Mesothelial cell of epicardium (in vitro differentiated cells): Measurements from ENCODE around the gene GOLGA8H. TPM values are rescaled to one million over a fixed set of nuclear protein-coding genes. Genes with fewer than 3 reads are reported as not detected.
"Not testable (repeated sequence)": the region's sequence is repeated elsewhere in the genome, so short reads cannot be mapped to it uniquely, and the experiment has no call there.

ENCODE experiments used
- DNase-seq, 2 experiments: peaks; one replicate each; pipeline ENCODE4 v3.0.0; 2021; ENCODE audit warnings: low spot score in 2 of 2; ENCODE audit not compliant: unreplicated experiment in 2 of 2
- H3K27ac Mint-ChIP-seq: 2 replicates; pipeline ENCODE4 v1.8.0; 2021; ENCODE audit warnings: mixed read lengths
- H3K27me3 Mint-ChIP-seq: 2 replicates; pipeline ENCODE4 v1.8.0; 2021; ENCODE audit warnings: low read depth, mixed read lengths
- H3K36me3 Mint-ChIP-seq: 2 replicates; pipeline ENCODE4 v1.8.0; 2021; ENCODE audit warnings: mixed read lengths
- H3K4me1 Mint-ChIP-seq: 2 replicates; pipeline ENCODE4 v1.8.0; 2021; ENCODE audit warnings: mixed read lengths
- H3K4me3 Mint-ChIP-seq: 2 replicates; pipeline ENCODE4 v1.8.0; 2021; ENCODE audit warnings: mild to moderate bottlenecking, moderate library complexity, mixed read lengths
- H3K9me3 Mint-ChIP-seq: 2 replicates; pipeline ENCODE4 v1.8.0; 2021; ENCODE audit warnings: mixed read lengths
- CTCF ChIP-seq: fragments of 200-600 bp; sonication (generic); IDR thresholded peaks from one replicate; pipeline ENCODE4 v1.5.0; 2021; ENCODE audit warnings: antibody characterized with exemption; ENCODE audit not compliant: unreplicated experiment
- total RNA-seq: library from RNA; stranded (reverse); gene quantifications from 3 replicates; pipeline ENCODE4 v1.2.1, GENCODE V29; 2021

The GOLGA8H gene
- total RNA-seq, result 0.29 to 0.51 TPM (median 0.47 TPM) in 3 replicates

GRCh38 chr15:30603796-30604195, at the start of gene GOLGA8H:
TSS of gene GOLGA8H (plus strand) at chr15:30604028. CDS start at chr15:30604126, 98 bp downstream.
- H3K4me1 Mint-ChIP-seq, DNase-seq, H3K36me3 Mint-ChIP-seq, H3K27ac Mint-ChIP-seq, H3K27me3 Mint-ChIP-seq, H3K9me3 Mint-ChIP-seq, H3K4me3 Mint-ChIP-seq: not testable (repeated sequence)

- not testable (repeated sequence) for H3K27me3 Mint-ChIP-seq, DNase-seq, H3K4me1 Mint-ChIP-seq, H3K9me3 Mint-ChIP-seq, H3K36me3 Mint-ChIP-seq, H3K4me3 Mint-ChIP-seq, H3K27ac Mint-ChIP-seq
- peak; percentile 48 for TF ChIP-seq CTCF
Measured at GRCh38 chr15:30566949-30567348, 36.9 kb upstream of the GOLGA8H start.

- not testable (repeated sequence) for H3K36me3 Mint-ChIP-seq, H3K27me3 Mint-ChIP-seq, H3K9me3 Mint-ChIP-seq, DNase-seq, H3K4me1 Mint-ChIP-seq, H3K27ac Mint-ChIP-seq, H3K4me3 Mint-ChIP-seq
Measured at GRCh38 chr15:30573012-30573491, 30.8 kb upstream of the GOLGA8H start.

- H3K4me1 Mint-ChIP-seq, H3K4me3 Mint-ChIP-seq, H3K27me3 Mint-ChIP-seq, H3K36me3 Mint-ChIP-seq, DNase-seq, H3K9me3 Mint-ChIP-seq, H3K27ac Mint-ChIP-seq: not testable (repeated sequence)
Measured at GRCh38 chr15:30579394-30579970, 24.3 kb upstream of the GOLGA8H start.

- DNase-seq, H3K27me3 Mint-ChIP-seq, H3K4me1 Mint-ChIP-seq, H3K4me3 Mint-ChIP-seq, H3K27ac Mint-ChIP-seq, H3K9me3 Mint-ChIP-seq, H3K36me3 Mint-ChIP-seq: not testable (repeated sequence)
Measured at GRCh38 chr15:30580716-30581115, 23.1 kb upstream of the GOLGA8H start.

- H3K4me3 Mint-ChIP-seq, result not testable (repeated sequence)
Measured at GRCh38 chr15:30598953-30599352, 4.9 kb upstream of the GOLGA8H start.

GRCh38 chr15:30612271-30612670, 8.4 kb downstream of the GOLGA8H start:
- DNase-seq, H3K27me3 Mint-ChIP-seq, H3K4me3 Mint-ChIP-seq, H3K27ac Mint-ChIP-seq, H3K36me3 Mint-ChIP-seq, H3K4me1 Mint-ChIP-seq, H3K9me3 Mint-ChIP-seq: not testable (repeated sequence)

More at GRCh38 chr15:30598953-30599352, 4.9 kb upstream of the GOLGA8H start:
- H3K27ac Mint-ChIP-seq, H3K27me3 Mint-ChIP-seq, H3K36me3 Mint-ChIP-seq, H3K9me3 Mint-ChIP-seq, DNase-seq, H3K4me1 Mint-ChIP-seq: not testable (repeated sequence)

- not testable (repeated sequence) for DNase-seq, H3K4me3 Mint-ChIP-seq, H3K9me3 Mint-ChIP-seq, H3K27me3 Mint-ChIP-seq, H3K4me1 Mint-ChIP-seq, H3K36me3 Mint-ChIP-seq, H3K27ac Mint-ChIP-seq
Measured at GRCh38 chr15:30621342-30621741, 17.5 kb downstream of the GOLGA8H start.

GRCh38 chr15:30625436-30626193, 21.8 kb downstream of the GOLGA8H start, which contains the start of gene ARHGAP11B:
TSS of gene ARHGAP11B (plus strand) at chr15:30626128.
- peak within 1 kb of the TSS; percentile 93 for H3K4me3 Mint-ChIP-seq
- peak within 1 kb of the TSS; percentile 99 for H3K27ac Mint-ChIP-seq
- peaks cover 23% of the 10 kb centered on the region for H3K4me1 Mint-ChIP-seq
- not testable (repeated sequence) for H3K27me3 Mint-ChIP-seq, H3K36me3 Mint-ChIP-seq, H3K9me3 Mint-ChIP-seq
- peak; percentile 76 to 91 for DNase-seq

GRCh38 chr15:30626194-30626565, 22.4 kb downstream of the GOLGA8H start:
- peak in 1 of 2 experiments; percentile 43 for DNase-seq

GRCh38 chr15:30626632-30627031, 22.8 kb downstream of the GOLGA8H start:
- Mint-ChIP-seq H3K4me3 (peak overlapping the region; percentile 93), H3K27ac (peak overlapping the region; percentile 99), H3K4me1 (peaks cover 23% of the 10 kb centered on the region)
- DNase-seq, H3K36me3 Mint-ChIP-seq, H3K9me3 Mint-ChIP-seq, H3K27me3 Mint-ChIP-seq: not testable (repeated sequence)

More at GRCh38 chr15:30626194-30626565, 22.4 kb downstream of the GOLGA8H start:
- H3K27me3 Mint-ChIP-seq, H3K36me3 Mint-ChIP-seq, H3K9me3 Mint-ChIP-seq: not testable (repeated sequence)
- Mint-ChIP-seq H3K4me3 (peak overlapping the region; percentile 93), H3K27ac (peak overlapping the region; percentile 99), H3K4me1 (peaks cover 23% of the 10 kb centered on the region)
